ENCODE results near the gene MYCN.
A peak's percentile ranks its signal among the peaks of the same experiment; 100 is the strongest.
"Not testable (repeated sequence)": the region's sequence is repeated elsewhere in the genome, so short reads cannot be mapped to it uniquely, and the experiment has no call there.

The MYCN gene

DNA sequence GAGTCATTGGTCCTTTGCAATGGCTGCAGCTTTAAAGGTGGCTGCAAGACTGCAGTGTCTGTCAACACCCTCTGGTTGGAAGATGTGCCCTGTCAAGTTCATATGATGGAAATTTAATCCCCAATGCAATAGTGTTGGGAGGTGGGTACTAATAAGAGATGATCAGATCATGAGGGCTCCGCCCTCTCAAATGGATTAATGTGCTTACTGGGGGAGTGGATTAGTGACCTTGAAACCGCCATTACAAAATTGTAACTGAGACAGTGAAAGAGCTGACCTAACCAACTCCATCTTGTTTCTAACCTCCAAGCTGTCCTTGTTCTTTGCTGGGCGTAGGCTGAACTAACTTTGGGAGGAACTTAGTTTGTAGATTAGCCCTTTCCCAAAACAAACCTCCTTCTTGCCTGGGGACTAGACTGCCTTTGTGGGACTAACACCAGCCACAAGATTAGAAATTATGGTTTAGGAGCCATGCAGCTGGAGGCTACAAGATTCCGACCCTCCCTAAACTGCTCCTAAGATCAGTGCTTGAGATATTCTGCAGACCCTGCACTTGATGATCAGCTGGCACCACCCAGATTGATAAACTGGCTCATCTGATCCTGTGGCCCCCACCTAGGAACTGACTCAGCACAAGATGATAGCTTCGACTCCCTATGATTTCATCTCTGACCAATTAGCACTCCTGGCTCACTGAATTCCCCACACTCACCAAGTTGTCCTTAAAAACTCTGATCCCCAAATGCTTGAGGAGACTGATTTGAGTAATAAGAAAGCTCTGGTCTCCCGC lies 13.7 kb downstream of the MYCN start:
- H3K27me3 Mint-ChIP-seq = peaks cover 5% of the 10 kb centered on the region
- no peaks in the 10 kb centered on the region for H3K36me3 Mint-ChIP-seq (ENCODE audit: low read depth)
- H3K4me1 Mint-ChIP-seq (ENCODE audit: low read depth) = no peaks in the 10 kb centered on the region
- H3K4me3 Mint-ChIP-seq = no peak overlapping the region
- H3K27ac Mint-ChIP-seq = no peak overlapping the region
- H3K9me3 Mint-ChIP-seq = no peaks in the 10 kb centered on the region

- Mint-ChIP-seq H3K4me3 (no peak overlapping the region), H3K9me3 (no peaks in the 10 kb centered on the region)
These were observed 14.4 kb downstream of the MYCN start for GRCh38 chr2:15954761-15955160.

GRCh38 chr2:15955232-15955988 lies 15.1 kb downstream of the MYCN start:
- Mint-ChIP-seq H3K27ac (no peak overlapping the region), H3K4me3 (no peak overlapping the region), H3K36me3 (ENCODE audit: low read depth) (no peaks in the 10 kb centered on the region), H3K27me3 (peaks cover 3% of the 10 kb centered on the region), H3K9me3 (no peaks in the 10 kb centered on the region), H3K4me1 (ENCODE audit: low read depth) (no peaks in the 10 kb centered on the region)

More at GRCh38 chr2:15954761-15955160, 14.4 kb downstream of the MYCN start:
- no peaks in the 10 kb centered on the region for H3K4me1 Mint-ChIP-seq (ENCODE audit: low read depth)
- H3K27me3 Mint-ChIP-seq = peaks cover 3% of the 10 kb centered on the region
- H3K36me3 Mint-ChIP-seq (ENCODE audit: low read depth) = no peaks in the 10 kb centered on the region
- H3K27ac Mint-ChIP-seq = no peak overlapping the region

GRCh38 chr2:15956230-15956629 lies 15.9 kb downstream of the MYCN start:
- H3K9me3 Mint-ChIP-seq = no peaks in the 10 kb centered on the region
- H3K27me3 Mint-ChIP-seq = peaks cover 3% of the 10 kb centered on the region
- H3K4me1 Mint-ChIP-seq (ENCODE audit: low read depth) = no peaks in the 10 kb centered on the region
- H3K36me3 Mint-ChIP-seq (ENCODE audit: low read depth) = no peaks in the 10 kb centered on the region
- no peak overlapping the region for H3K27ac Mint-ChIP-seq
- H3K4me3 Mint-ChIP-seq = no peak overlapping the region

DNA sequence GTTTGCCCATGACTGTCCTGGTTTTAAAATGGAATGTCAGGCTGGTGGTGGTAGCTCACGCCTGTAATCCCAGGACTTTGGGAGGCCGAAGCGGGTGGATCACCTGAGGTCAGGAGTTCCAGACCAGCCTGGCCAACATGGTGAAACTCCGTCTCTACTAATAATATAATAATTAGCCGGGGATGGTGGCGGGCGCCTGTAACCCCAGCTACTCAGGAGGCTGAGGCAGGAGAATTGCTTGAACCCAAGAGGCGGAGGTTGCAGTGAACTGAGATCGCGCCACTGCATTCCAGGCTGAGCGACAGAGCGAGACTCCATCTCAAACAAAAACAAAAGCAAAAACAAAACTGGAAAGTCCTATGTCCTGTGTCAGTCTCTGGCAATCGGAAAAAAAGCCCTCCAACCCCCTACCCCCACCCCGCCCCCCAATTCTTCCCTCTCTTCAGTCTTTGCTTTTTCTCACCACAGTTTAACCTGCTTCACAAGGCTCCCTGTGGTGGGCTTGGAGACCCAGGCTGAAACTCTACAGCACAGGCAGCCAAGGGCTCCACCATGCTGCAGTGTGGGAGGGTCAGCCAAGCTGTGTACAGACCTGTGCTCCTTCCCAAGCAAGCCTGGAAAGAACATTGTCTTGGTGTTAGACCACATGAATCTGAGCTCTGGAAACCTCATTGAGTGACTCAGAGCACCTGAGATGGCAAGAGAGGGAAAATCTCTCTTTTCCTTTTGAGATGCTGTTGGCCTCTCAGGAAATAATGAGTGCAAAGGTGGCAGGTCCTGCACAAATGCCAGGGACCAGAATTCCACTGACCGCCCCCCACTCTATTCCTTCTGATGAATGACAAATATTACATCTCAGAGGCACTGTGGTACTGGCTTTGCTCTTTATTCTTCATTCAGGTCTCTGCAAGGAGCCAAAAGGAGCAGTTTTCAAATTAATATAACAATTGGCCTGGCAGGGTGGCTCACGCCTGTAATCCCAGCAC lies 16.7 kb downstream of the MYCN start:
- no peak overlapping the region for H3K27ac Mint-ChIP-seq
- H3K4me1 Mint-ChIP-seq (ENCODE audit: low read depth) = no peaks in the 10 kb centered on the region
- H3K9me3 Mint-ChIP-seq = no peaks in the 10 kb centered on the region
- H3K4me3 Mint-ChIP-seq = no peak overlapping the region
- H3K27me3 Mint-ChIP-seq = peaks cover 3% of the 10 kb centered on the region
- H3K36me3 Mint-ChIP-seq (ENCODE audit: low read depth) = no peaks in the 10 kb centered on the region

DNA sequence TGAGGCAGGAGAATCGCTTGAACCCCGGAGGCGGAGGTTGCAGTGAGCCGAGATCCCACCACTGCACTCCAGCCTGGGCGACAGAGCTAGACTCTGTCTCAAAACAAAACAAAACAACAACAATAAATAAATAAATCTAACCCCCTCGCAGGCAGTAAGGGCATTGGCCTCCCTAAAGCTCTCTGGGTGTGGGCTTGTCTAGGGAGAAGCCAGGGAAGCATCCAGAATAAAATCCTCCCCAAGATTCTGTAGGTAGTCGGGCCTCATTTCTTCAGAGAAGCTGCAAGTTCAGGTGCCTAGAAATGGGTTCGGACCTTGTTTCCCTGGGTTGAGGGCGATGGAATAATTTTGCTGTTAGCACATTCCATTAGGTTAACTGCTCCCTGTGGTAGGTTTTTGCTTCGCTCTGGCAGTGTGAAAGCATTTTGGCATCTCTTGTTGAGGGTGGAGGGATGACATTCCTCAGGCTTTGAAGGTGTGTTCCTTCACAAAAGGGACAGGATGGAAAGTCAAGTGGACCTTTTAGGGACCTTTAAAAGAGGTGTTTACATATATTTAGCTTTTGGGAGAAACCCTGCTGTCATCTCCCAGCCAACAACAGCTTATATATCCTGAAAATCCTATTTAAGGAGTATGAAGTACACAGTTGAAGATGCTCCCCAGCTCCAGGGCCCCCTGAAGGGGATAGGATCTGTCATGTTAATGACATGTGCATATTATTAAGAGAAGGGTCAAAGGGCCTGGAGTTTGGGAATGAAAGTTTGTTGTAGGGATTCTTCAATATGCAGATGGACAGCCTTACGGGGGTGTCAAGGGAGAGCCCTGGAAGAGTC lies 17.7 kb downstream of the MYCN start:
- Mint-ChIP-seq H3K4me1 (ENCODE audit: low read depth) (no peaks in the 10 kb centered on the region), H3K27ac (no peak overlapping the region), H3K27me3 (peaks cover 3% of the 10 kb centered on the region), H3K4me3 (no peak overlapping the region), H3K9me3 (no peaks in the 10 kb centered on the region), H3K36me3 (ENCODE audit: low read depth) (no peaks in the 10 kb centered on the region)

- Mint-ChIP-seq H3K27ac (no peak overlapping the region), H3K9me3 (no peaks in the 10 kb centered on the region), H3K27me3 (peaks cover 2% of the 10 kb centered on the region), H3K4me1 (ENCODE audit: low read depth) (peaks cover 3% of the 10 kb centered on the region), H3K36me3 (ENCODE audit: low read depth) (no peaks in the 10 kb centered on the region), H3K4me3 (no peak overlapping the region)
These were observed 19.2 kb downstream of the MYCN start for GRCh38 chr2:15959331-15960153.

DNA sequence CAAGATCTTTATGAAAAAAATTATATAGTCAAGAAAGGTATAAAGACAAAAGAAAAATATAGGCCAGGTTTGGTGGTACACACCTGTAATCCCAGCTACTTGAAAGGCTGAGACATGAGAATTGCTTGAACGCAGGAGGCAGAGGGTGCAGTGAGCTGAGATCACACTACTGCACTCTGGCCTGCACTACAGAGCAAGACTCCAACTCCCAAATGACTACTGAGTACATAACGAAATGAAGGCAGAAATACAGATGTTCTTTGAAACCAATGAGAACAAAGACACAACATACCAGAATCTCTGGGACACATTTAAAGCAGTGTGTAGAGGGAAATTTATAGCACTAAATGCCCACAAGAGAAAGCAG lies 19.8 kb downstream of the MYCN start:
- H3K36me3 Mint-ChIP-seq (ENCODE audit: low read depth); H3K4me1 Mint-ChIP-seq (ENCODE audit: low read depth); H3K27me3 Mint-ChIP-seq; H3K4me3 Mint-ChIP-seq; H3K27ac Mint-ChIP-seq; H3K9me3 Mint-ChIP-seq: not testable (repeated sequence)

DNA sequence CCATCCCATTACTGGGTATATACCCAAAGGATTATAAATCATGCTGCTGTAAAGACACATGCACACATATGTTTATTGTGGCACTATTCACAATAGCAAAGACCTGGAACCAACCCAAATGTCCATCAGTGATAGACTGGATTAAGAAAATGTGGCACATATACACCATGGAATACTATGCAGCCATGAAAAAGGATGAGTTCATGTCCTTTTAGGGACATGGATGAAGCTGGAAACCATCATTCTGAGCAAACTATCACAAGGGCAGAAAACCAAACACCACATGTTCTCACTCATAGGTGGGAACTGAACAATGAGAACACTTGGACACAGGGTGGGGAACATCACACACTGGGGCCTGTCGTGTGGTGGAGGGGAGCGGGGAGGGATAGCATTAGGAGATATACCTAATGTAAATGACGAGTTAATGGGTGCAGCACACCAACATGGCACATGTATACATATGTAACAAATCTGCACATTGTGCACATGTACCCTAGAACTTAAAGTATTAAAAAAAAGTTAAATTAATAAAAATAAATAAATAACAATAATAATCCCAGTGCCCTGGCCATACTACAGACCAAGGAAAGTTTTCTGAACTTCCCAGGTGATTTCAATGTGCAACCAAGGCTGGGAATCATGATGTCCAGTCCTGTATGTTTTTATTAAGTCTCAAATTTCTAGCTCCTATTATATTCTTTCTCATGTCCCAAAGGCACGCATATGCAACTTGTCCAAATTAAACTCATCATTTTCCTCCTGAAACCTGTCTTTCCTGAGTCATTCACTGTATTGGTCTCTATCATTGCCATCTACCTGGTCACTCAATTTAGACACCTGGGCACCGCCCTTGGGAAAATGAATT lies 23.0 kb downstream of the MYCN start:
- not testable (repeated sequence) for H3K4me3 Mint-ChIP-seq; H3K36me3 Mint-ChIP-seq (ENCODE audit: low read depth); H3K27me3 Mint-ChIP-seq; H3K9me3 Mint-ChIP-seq; H3K27ac Mint-ChIP-seq
- H3K4me1 Mint-ChIP-seq (ENCODE audit: low read depth) = peaks cover 35% of the 10 kb centered on the region

DNA sequence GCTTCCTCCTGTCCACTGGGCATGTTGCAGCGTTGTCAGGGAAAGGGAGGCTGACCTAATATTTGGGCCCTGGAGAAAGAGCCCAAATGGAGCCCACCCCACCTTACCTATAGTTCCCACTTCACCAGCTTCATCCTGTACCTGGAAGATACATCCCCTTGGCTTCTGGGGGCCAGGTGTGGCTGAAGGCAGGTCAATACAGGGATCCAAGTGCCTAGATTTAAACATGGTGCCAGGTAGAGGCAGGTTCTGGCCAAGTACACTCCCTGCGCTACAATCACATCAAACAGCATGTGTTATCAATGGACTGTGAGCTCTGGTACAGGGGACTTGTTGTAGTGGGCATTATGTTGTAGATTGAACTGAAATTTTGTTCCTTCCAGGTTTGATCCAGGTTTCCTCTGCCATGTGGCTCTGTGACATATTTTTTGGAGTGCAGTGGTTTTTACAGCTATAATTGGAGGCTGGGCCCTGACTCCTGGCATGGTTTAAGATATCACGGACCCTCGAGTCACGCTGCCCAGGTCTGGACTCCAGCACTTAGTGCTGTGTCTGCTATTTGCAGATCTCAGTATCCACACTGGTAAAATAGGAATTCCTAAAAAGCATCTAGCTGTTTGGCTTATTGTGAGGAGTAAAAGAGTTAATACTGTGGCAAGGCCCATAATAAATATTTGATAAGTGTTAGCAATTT lies 23.8 kb downstream of the MYCN start:
- Mint-ChIP-seq H3K4me3 (no peak overlapping the region), H3K4me1 (ENCODE audit: low read depth) (peaks cover 43% of the 10 kb centered on the region), H3K27ac (no peak overlapping the region), H3K27me3 (no peaks in the 10 kb centered on the region), H3K36me3 (ENCODE audit: low read depth) (no peaks in the 10 kb centered on the region), H3K9me3 (no peaks in the 10 kb centered on the region)

- Mint-ChIP-seq H3K27ac (peak overlapping the region; percentile 79), H3K27me3 (no peaks in the 10 kb centered on the region), H3K36me3 (ENCODE audit: low read depth) (no peaks in the 10 kb centered on the region), H3K4me3 (no peak overlapping the region), H3K9me3 (no peaks in the 10 kb centered on the region), H3K4me1 (ENCODE audit: low read depth) (peaks cover 51% of the 10 kb centered on the region)
These were observed 24.7 kb downstream of the MYCN start for GRCh38 chr2:15964936-15965563.

DNA sequence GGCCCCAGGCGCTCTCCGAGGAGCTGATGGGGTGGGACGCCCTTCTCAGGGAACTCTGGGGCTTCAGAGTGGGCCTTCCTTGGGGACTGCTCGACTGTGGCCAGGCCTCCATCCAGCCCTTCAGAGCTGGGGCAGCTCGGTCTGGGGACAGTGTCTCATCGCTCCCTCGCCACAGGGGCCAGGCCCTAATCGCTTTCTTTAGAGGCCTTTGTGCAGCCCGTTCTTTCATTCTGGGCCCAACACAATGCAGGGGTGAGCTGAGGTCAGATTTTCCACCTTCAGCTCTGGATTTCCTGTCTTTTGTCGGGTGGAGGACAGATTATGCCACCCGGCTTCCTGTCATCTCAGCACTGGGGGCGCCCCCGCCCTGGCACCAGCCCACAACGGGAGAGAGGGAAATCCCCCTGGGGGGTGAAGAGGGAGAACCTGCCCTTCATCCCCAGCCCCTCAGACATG lies 25.2 kb downstream of the MYCN start:
- H3K27ac Mint-ChIP-seq = peak overlapping the region; percentile 79
- H3K27me3 Mint-ChIP-seq = no peaks in the 10 kb centered on the region
- H3K4me3 Mint-ChIP-seq = peak overlapping the region; percentile 47
- H3K36me3 Mint-ChIP-seq (ENCODE audit: low read depth) = no peaks in the 10 kb centered on the region
- peaks cover 54% of the 10 kb centered on the region for H3K4me1 Mint-ChIP-seq (ENCODE audit: low read depth)
- H3K9me3 Mint-ChIP-seq = no peaks in the 10 kb centered on the region
